GM19328 (cell line): ENCODE data around the gene FAM229A.
"Not testable (repeated sequence)": the region's sequence is repeated elsewhere in the genome, so short reads cannot be mapped to it uniquely, and the experiment has no call there.

Experiments used
- ATAC-seq: cut with Tn5 transposase; IDR thresholded peaks from one replicate; pipeline ENCODE4 v1.9.1; 2021; ENCODE audit warnings: mild to moderate bottlenecking, moderate library complexity; ENCODE audit not compliant: unreplicated experiment

Gene FAM229A

DNA sequence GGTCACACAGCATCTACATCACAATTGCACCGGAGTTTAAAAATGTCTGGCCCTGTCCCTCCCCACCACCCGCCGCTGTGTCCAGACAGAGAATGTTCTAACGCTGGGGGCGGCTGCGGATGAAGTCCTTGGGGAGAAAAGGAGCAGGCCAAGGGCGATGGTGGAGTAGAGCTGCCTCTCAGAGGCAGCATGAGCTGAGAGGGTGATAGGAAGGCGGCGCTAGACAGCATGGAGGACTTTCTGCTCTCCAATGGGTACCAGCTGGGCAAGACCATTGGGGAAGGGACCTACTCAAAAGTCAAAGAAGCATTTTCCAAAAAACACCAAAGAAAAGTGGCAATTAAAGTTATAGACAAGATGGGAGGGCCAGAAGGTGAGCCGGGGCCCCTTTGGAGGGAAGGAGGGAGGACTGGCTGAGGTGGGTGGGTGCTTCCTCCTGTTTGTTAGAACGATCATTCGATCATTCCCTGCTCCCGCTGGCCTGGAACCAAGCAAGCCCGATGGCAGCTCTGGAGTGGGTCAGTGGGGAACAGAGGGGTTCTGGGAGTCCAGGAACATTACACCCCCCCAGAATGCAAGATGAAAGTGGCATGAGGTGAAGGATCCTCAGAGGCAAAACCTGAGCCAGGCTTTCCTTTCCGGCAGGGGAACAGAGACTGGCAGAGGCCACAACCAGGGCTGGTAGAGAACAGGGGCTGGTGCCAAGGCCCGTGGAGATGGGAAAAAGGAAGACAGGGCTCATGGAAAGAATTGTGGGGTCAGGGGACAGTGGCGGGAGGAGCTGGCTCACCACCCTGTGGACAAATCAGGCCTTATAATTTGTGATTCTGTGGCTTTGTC, at the start of gene FAM229A, which contains the start of gene TSSK3:
Gene FAM229A, minus strand, starts transcription at position 12 of the 840 bp plus-strand sequence. CDS start 394 bp downstream, outside the sequence.
Gene TSSK3, plus strand, starts transcription at position 66 of the 840 bp plus-strand sequence. Its CDS starts 163 bp downstream, at position 229.
- no peak for ATAC-seq

DNA sequence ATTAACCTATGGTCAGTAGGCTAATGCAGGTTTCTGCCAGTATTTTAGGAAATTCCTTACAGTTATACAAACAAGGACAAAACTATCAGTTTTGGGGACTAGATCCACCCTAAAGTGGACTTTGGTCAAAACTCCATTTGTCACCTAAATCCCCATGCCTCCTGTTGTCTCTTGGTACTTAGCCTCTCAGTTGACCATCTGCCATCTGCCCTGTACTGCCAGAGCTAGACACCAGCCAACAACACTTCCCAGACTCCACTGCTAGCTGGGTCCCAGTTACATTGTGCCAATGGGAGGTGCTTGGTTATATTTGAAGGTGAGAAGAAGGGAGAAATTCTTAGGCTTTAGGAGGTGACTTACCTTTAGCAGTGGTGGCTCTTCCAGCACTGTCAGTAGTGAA, 49.0 kb upstream of the FAM229A start:
- no peak for ATAC-seq

DNA sequence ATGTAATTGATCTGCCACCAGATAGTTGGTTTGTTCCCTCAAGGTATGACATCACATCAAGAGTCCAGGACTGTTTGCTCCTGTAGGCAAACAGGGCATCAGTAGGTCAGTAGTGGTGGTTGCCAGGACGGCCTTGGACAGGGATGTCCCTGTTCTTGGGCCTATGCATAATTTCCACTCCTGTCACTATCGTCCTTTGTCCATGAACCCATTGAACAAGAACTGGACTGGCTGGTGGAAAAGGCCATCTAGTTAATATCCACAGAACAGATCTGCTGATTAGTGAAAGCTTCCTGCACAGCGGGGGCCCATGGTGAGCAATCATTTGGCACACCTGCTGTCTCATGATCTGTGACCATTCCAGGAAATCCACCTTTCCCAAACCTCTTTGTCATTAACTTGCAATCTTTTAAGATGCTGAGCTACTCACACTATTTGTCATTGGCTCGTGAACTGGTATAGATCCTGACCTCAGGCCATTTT, 44.4 kb upstream of the FAM229A start:
- no peak for ATAC-seq

- ATAC-seq: no peak
Measured at GRCh38 chr1:32405672-32406467, 43.6 kb upstream of the FAM229A start.

- no peak for ATAC-seq
Measured at GRCh38 chr1:32404946-32405345, 42.7 kb upstream of the FAM229A start.

GRCh38 chr1:32400876-32401631, 38.8 kb upstream of the FAM229A start:
- no peak for ATAC-seq

GRCh38 chr1:32399843-32400242, 37.6 kb upstream of the FAM229A start:
- ATAC-seq: no peak

GRCh38 chr1:32398401-32398800, 36.1 kb upstream of the FAM229A start:
- no peak for ATAC-seq

- ATAC-seq: not testable (repeated sequence)
Measured at GRCh38 chr1:32396524-32396923, 34.2 kb upstream of the FAM229A start.

- ATAC-seq: no peak
Measured at GRCh38 chr1:32394890-32395432, 32.7 kb upstream of the FAM229A start.

- peak; percentile 98 for ATAC-seq
Measured at GRCh38 chr1:32394141-32394889, 32.0 kb upstream of the FAM229A start, which contains the start of gene BSDC1. Gene BSDC1 (minus strand): TSS chr1:32394441. CDS start chr1:32394414, 27 bp downstream.

- no peak for ATAC-seq
Measured at GRCh38 chr1:32393832-32394140, 31.5 kb upstream of the FAM229A start.

DNA sequence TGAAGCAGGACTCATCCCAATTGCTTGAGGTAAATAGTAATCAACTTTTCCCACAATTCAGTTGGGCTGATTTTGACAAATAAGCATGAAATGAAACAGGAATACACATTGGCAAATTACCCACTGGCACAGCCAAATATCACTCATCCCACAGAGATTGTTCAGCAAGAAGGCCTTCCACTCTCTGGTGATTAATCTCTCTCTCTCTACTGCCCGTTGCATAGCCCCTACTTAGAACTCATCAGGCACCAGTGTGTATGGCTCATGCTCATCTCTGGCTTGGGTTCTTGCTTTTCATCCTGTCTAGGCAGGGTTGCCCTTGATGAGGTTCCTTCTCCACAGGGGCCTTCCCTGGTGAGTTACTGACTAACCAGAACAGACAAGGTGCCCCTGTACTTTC, 30.9 kb upstream of the FAM229A start:
- ATAC-seq: no peak

GRCh38 chr1:32392325-32392724, 30.0 kb upstream of the FAM229A start:
- no peak for ATAC-seq

GRCh38 chr1:32390904-32391870, 28.9 kb upstream of the FAM229A start:
- no peak for ATAC-seq

- no peak for ATAC-seq
Measured at GRCh38 chr1:32388641-32389040, 26.4 kb upstream of the FAM229A start.

GRCh38 chr1:32386676-32387392, 24.5 kb upstream of the FAM229A start:
- no peak for ATAC-seq

- ATAC-seq: no peak
Measured at GRCh38 chr1:32380057-32380456, 17.8 kb upstream of the FAM229A start.
